H1 (cell line): ENCODE measurements around the gene AATK. TPM values are rescaled to one million over a fixed set of nuclear protein-coding genes. Genes with fewer than 3 reads are reported as not detected.

Source experiments
- CTCF ChIA-PET: fragments of 300-600 bp; sonication (Branson Sonifier 250); formaldehyde crosslinking; loops from one replicate; lab custom pipeline; 2021; ENCODE audit not compliant: partially characterized antibody; lab: Charles Lee
- POLR2A ChIA-PET: fragments of 300-600 bp; sonication (Branson Sonifier 250); formaldehyde crosslinking; loops from one replicate; lab custom pipeline; 2021; ENCODE audit warnings: inconsistent platforms; ENCODE audit not compliant: partially characterized antibody; lab: Charles Lee
- DNase-seq, 2 experiments: peaks; one replicate each; pipeline versions ENCODE4 v3.0.0 to v3.0.0-alpha.2; 2010 to 2022; ENCODE audit warnings: low spot score in 2 of 2, low read depth in 1 of 2, mixed read lengths in 1 of 2
- FAIRE-seq: peaks from 2 replicates; lab custom pipeline; 2011; peaks lifted over from hg19 to GRCh38; lab: Jason Lieb, UNC
- H2AFZ ChIP-seq: 2 replicates; pipeline ENCODE4 v1.8.1; 2012; ENCODE audit warnings: low read length, inconsistent platforms
- H2AK5ac ChIP-seq: 2 replicates; pipeline ENCODE4 v1.6.1; 2013; ENCODE audit warnings: low read depth, low read length
- H2BK120ac ChIP-seq: replicated peaks from 2 replicates; pipeline ENCODE3; 2013; ENCODE audit warnings: low read depth, low read length, inconsistent platforms
- H2BK12ac ChIP-seq: 2 replicates; pipeline ENCODE4 v1.6.1; 2013; ENCODE audit warnings: low read depth, low read length
- H2BK15ac ChIP-seq: 2 replicates; pipeline ENCODE4 v1.6.1; 2013; ENCODE audit warnings: low read length
- H2BK20ac ChIP-seq: 2 replicates; pipeline ENCODE4 v1.6.1; 2013; ENCODE audit warnings: low read length
- H2BK5ac ChIP-seq: 2 replicates; pipeline ENCODE4 v1.6.1; 2013; ENCODE audit warnings: low read depth, low read length
- H3K14ac ChIP-seq: 2 replicates; pipeline ENCODE4 v1.6.1; 2013; ENCODE audit warnings: inconsistent platforms; ENCODE audit not compliant: insufficient read length
- H3K18ac ChIP-seq: 2 replicates; pipeline ENCODE4 v1.6.1; 2013; ENCODE audit warnings: low read length; ENCODE audit errors: extremely low read depth
- H3K23ac ChIP-seq: 2 replicates; pipeline ENCODE4 v1.6.1; 2013; ENCODE audit warnings: inconsistent platforms; ENCODE audit not compliant: insufficient read length
- H3K23me2 ChIP-seq: 2 replicates; pipeline ENCODE4 v1.6.1; 2013; ENCODE audit warnings: low read depth, low read length
- H3K27ac ChIP-seq: 2 replicates; pipeline ENCODE4 v1.6.1; 2011; ENCODE audit warnings: low read depth, low read length, inconsistent platforms
- H3K27me3 ChIP-seq, 4 experiments: replicated peaks in 1 of 4; 1 replicate in 1 of 4; 2 replicates in 3 of 4; pipeline versions ENCODE4 v1.6.1 to v1.8.1; 2011 to 2013; ENCODE audit warnings: low read length in 3 of 4, mild to moderate bottlenecking in 3 of 4, inconsistent platforms in 2 of 4, mixed read lengths in 2 of 4, moderate library complexity in 1 of 4; ENCODE audit not compliant: control insufficient read depth in 3 of 4, insufficient read depth in 3 of 4; ENCODE audit errors: extremely low read depth in 1 of 4
- H3K36me3 ChIP-seq, 4 experiments: 2 replicates each; pipeline versions ENCODE4 v1.6.1 to v1.8.1; 2011 to 2013; ENCODE audit warnings: mild to moderate bottlenecking in 4 of 4, low read length in 3 of 4, moderate library complexity in 2 of 4, control low read depth in 1 of 4, inconsistent platforms in 1 of 4; ENCODE audit not compliant: insufficient read depth in 4 of 4, control insufficient read depth in 2 of 4
- H3K4ac ChIP-seq: replicated peaks from 2 replicates; pipeline ENCODE3; 2013; ENCODE audit warnings: low read length, low read depth, mixed read lengths, inconsistent platforms; ENCODE audit not compliant: insufficient read length
- H3K4me1 ChIP-seq, 4 experiments: replicated peaks in 1 of 4; 1 replicate in 1 of 4; 2 replicates in 3 of 4; pipeline versions ENCODE4 v1.6.1 to v1.8.1; 2011 to 2013; ENCODE audit warnings: low read length in 3 of 4, inconsistent platforms in 2 of 4, mixed read lengths in 1 of 4; ENCODE audit not compliant: insufficient read depth in 4 of 4, control insufficient read depth in 3 of 4
- H3K4me2 ChIP-seq, 2 experiments: 2 replicates each; pipeline versions ENCODE4 v1.6.1 to v1.8.1; 2011 to 2013; ENCODE audit warnings: low read depth in 2 of 2, low read length in 2 of 2, control low read depth in 1 of 2, inconsistent platforms in 1 of 2, mild to moderate bottlenecking in 1 of 2; ENCODE audit not compliant: insufficient read depth in 1 of 2
- H3K4me3 ChIP-seq, 4 experiments: fragments of 200-600, 300-600 bp in 1 of 4; sonication (generic), shearing (Covaris generic), sonication (Bioruptor Twin) in 1 of 4; 2 replicates each; pipeline versions ENCODE4 v1.5.1 to v1.8.1; 2011 to 2016; ENCODE audit warnings: low read length in 4 of 4, low read depth in 3 of 4, control low read depth in 2 of 4, inconsistent platforms in 2 of 4, mild to moderate bottlenecking in 2 of 4, mixed read lengths in 1 of 4, moderate library complexity in 1 of 4; ENCODE audit not compliant: insufficient read depth in 2 of 4; ENCODE audit errors: extremely low read depth in 1 of 4
- H3K56ac ChIP-seq: replicated peaks from 2 replicates; pipeline ENCODE3; 2013; ENCODE audit warnings: low read depth, mild to moderate bottlenecking, mixed read lengths, low read length, inconsistent platforms; ENCODE audit not compliant: insufficient read length
- H3K79me1 ChIP-seq: 2 replicates; pipeline ENCODE4 v1.6.1; 2013; ENCODE audit warnings: low read depth, low read length, control low read depth
- H3K79me2 ChIP-seq, 2 experiments: 2 replicates each; pipeline versions ENCODE4 v1.6.1 to v1.8.1; 2012 to 2013; ENCODE audit warnings: low read length in 2 of 2, mild to moderate bottlenecking in 2 of 2, inconsistent platforms in 1 of 2; ENCODE audit not compliant: insufficient read depth in 2 of 2, control insufficient read depth in 1 of 2
- H3K9ac ChIP-seq, 4 experiments: replicated peaks in 1 of 4; 1 replicate in 1 of 4; 2 replicates in 3 of 4; pipeline versions ENCODE4 v1.6.1 to v1.8.1; 2011 to 2013; ENCODE audit warnings: low read depth in 3 of 4, low read length in 3 of 4, control low read depth in 2 of 4, mild to moderate bottlenecking in 2 of 4, moderate library complexity in 2 of 4, inconsistent platforms in 1 of 4; ENCODE audit errors: extremely low read depth in 1 of 4
- H3K9me3 ChIP-seq, 2 experiments: 2 replicates each; pipeline versions ENCODE4 v1.6.1 to v1.8.1; 2012 to 2013; ENCODE audit warnings: mild to moderate bottlenecking in 2 of 2, moderate library complexity in 2 of 2, control low read depth in 1 of 2, inconsistent platforms in 1 of 2, low read depth in 1 of 2, low read length in 1 of 2, mixed read lengths in 1 of 2; ENCODE audit not compliant: insufficient read depth in 2 of 2
- H4K20me1 ChIP-seq, 2 experiments: replicated peaks in 1 of 2; 2 replicates each; pipeline versions ENCODE3 to v1.8.1; 2011 to 2013; ENCODE audit warnings: inconsistent platforms in 2 of 2, low read length in 2 of 2, mild to moderate bottlenecking in 1 of 2; ENCODE audit not compliant: insufficient read depth in 2 of 2, control insufficient read depth in 1 of 2
- H4K5ac ChIP-seq: 2 replicates; pipeline ENCODE4 v1.6.1; 2013; ENCODE audit warnings: low read length, low read depth, mixed read lengths, inconsistent platforms; ENCODE audit not compliant: insufficient read length
- H4K8ac ChIP-seq: 2 replicates; pipeline ENCODE4 v1.8.0; 2013; ENCODE audit warnings: mild to moderate bottlenecking, moderate library complexity, low read length, inconsistent platforms; ENCODE audit not compliant: insufficient read depth; ENCODE audit errors: extremely low read depth
- H4K91ac ChIP-seq: replicated peaks from 2 replicates; pipeline ENCODE3; 2013; ENCODE audit warnings: low read length, mixed read lengths, inconsistent platforms; ENCODE audit not compliant: insufficient read length
- ATF2 ChIP-seq: IDR thresholded peaks from 2 replicates; pipeline ENCODE4 v1.6.1; 2012; ENCODE audit warnings: low read length, inconsistent platforms
- CHD1 ChIP-seq: IDR thresholded peaks from 2 replicates; pipeline ENCODE4 v1.6.1; 2012; ENCODE audit warnings: low read depth, low read length, improper control_type of control experiment
- JUND ChIP-seq: IDR thresholded peaks from 2 replicates; pipeline ENCODE4 v1.6.1; 2011; ENCODE audit warnings: mild to moderate bottlenecking, improper control_type of control experiment, low read length
- POLR2AphosphoS5 ChIP-seq: IDR thresholded peaks from 2 replicates; pipeline ENCODE4 v1.6.1; 2011; ENCODE audit warnings: low read depth, low read length
- whole genome bisulfite sequencing, 2 experiments: shearing (Covaris generic) in 1 of 2; methylation state at CpG; one replicate each; pipeline versions ENCODE4 v1.1.6 to v1.1.7; 2013 to 2015; ENCODE audit warnings: low lambda C conversion rate in 2 of 2, mixed read lengths in 2 of 2, inconsistent platforms in 1 of 2, low coverage in 1 of 2, missing lambda C conversion rate in 1 of 2; ENCODE audit not compliant: insufficient replicate concordance in 2 of 2, insufficient coverage in 1 of 2, insufficient read length in 1 of 2; ENCODE audit errors: extremely low coverage in 1 of 2, missing lambda C conversion rate in 1 of 2; 5-methylcytosine and 5-hydroxymethylcytosine counted together
- polyA plus RNA-seq, 7 experiments: library from polyadenylated mRNA; depleted of rRNA in 3 of 7; stranded (reverse) in 5 of 7; unstranded in 2 of 7; fragments of >200 nt in 5 of 7; fragments of 200-250 nt in 2 of 7; gene quantifications; 1 replicate in 5 of 7; 2 replicates in 1 of 7; 4 replicates in 1 of 7; pipeline versions ENCODE4 v1.2.1 to v1.2.3, GENCODE V29; 2011 to 2013; ENCODE audit warnings: missing spikeins in 2 of 7, mixed read lengths in 2 of 7
- total RNA-seq: library from RNA; stranded (reverse); fragmentation: NEBNext Ultra II Directional; extraction: Animal tissue kit (Norgen Biotek cat#: 25700); gene quantifications from 2 replicates; pipeline ENCODE4 v1.2.1, GENCODE V29; 2021

AATK gene
- total and polyA plus RNA-seq, 2 of the 8 experiments (the other 6 are each of a cell fraction or from before 2014, with no cell fraction given) = 1.7 to 3.5 TPM

- no peak overlapping the region for H3K23ac ChIP-seq
- H3K36me3 ChIP-seq = no peaks in the 10 kb centered on the region
- H2BK5ac ChIP-seq = no peak overlapping the region
- no peak overlapping the region for H3K27ac ChIP-seq
- peaks cover 0 to 3% of the 10 kb centered on the region in 2 experiments for H4K20me1 ChIP-seq
- no peaks in the 10 kb centered on the region for H3K23me2 ChIP-seq
- no peaks in the 10 kb centered on the region for H3K79me2 ChIP-seq
- CTCF ChIA-PET = interaction anchor here (0.6 to 1.4 kb wide), 3 partner anchors 30 to 1089 kb away, joined by 3 to 4 read pairs (median 3); no protein-coding TSS in a partner anchor
- H2BK20ac ChIP-seq = no peak overlapping the region
- DNase-seq (no peak), FAIRE-seq (no peak)
- H2AFZ ChIP-seq = no peak overlapping the region
- H3K18ac ChIP-seq = no peak overlapping the region
- no peak overlapping the region for H4K91ac ChIP-seq
- 85% methylated on average over 13 of the region's 25 CpGs; no CpG with 5 or more reads in 1 of the 2 experiments for WGBS, 2 experiments
- H2BK15ac ChIP-seq = no peak overlapping the region
- peaks cover 0 to 5% (median 3%) of the 10 kb centered on the region in 4 experiments; a peak in 3 of 7 replicates for H3K27me3 ChIP-seq
- H2BK120ac ChIP-seq = no peak overlapping the region
- H3K4me2 ChIP-seq = no peak overlapping the region
- H3K4ac ChIP-seq = no peak overlapping the region
- H2AK5ac ChIP-seq = no peak overlapping the region
- H3K4me1 ChIP-seq = peaks cover 0 to 11% (median 6%) of the 10 kb centered on the region in 4 experiments; a peak in 5 of 7 replicates
- H3K56ac ChIP-seq = no peak overlapping the region
- H4K8ac ChIP-seq = no peak overlapping the region
- no peak overlapping the region for H2BK12ac ChIP-seq
- no peak overlapping the region for H3K4me3 ChIP-seq
- no peaks in the 10 kb centered on the region for H3K9me3 ChIP-seq
- H3K14ac ChIP-seq = no peak overlapping the region
- no peak overlapping the region for H3K9ac ChIP-seq
- no peaks in the 10 kb centered on the region for H3K79me1 ChIP-seq
- H4K5ac ChIP-seq = no peak overlapping the region
- POLR2A ChIA-PET = interaction anchor here (1.1 kb wide), 1 partner anchor 80 kb away, joined by 3 read pairs; no protein-coding TSS in a partner anchor
- TF ChIP-seq JUND (no peak), POLR2AphosphoS5 (no peak), ATF2 (no peak), CHD1 (no peak)
Observed at GRCh38 chr17:81127526-81128177, 38.4 kb downstream of the AATK start.
